ENCODE data around the gene STXBP6. TPM values are rescaled to one million over a fixed set of nuclear protein-coding genes. Genes with fewer than 3 reads are reported as not detected.

The STXBP6 gene
- total RNA-seq, 4 donors from 2014 or later = 4.4 to 19.9 (median 8.2) TPM

GRCh38 chr14:24954037-24954699 is 95.8 kb downstream of the STXBP6 start:
- TF ChIP-seq CTCF (IDR thresholded peaks at IDR 0.05) = no peak
- DNase-seq (ENCODE audit: low spot score) (no peak), ATAC-seq (ENCODE audit: low FRiP score) (no peak)

DNA sequence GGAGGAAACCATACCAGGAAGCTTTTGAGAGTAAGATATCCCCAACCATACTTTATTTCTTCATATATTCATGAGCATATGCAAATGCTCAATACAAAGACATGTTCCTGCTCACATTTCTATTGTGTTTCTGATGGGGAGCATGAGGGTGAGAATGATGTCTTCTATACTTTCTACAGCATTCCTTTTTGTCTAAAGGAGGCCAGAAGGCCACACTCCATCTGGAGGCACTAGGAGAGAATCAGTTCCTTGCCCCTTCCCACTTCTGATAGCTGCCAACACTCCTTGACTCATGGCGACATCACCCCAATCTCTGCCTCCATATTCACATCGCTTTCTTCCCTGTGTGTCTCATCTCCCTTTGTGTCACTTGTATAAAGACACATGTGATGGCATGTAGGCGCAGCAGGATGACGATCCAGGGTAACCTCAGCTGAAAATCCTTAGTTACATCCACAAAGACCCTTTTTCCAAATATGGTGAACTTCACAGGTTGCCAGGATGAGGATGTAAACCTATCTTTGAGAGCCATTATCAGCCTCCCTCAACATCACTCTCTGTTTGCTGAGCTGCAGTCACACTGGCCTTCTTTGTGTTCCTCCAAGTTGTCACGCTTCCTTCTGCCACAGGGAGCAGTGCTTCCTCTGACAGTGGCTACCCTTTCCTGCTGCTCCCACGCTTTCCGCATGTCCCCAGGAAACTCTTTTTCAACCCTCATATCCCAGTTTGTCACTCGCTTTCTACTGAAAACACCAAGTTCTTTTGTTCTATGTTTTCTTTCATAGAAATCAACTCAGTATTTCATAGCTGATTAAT is 96.9 kb downstream of the STXBP6 start:
- no peak for ATAC-seq (ENCODE audit: low FRiP score)
- no peak for TF ChIP-seq CTCF (IDR thresholded peaks at IDR 0.05)
- DNase-seq (ENCODE audit: low spot score) = no peak

GRCh38 chr14:24948261-24948847 is 101.6 kb downstream of the STXBP6 start:
- TF ChIP-seq CTCF (IDR thresholded peaks at IDR 0.05) = no peak
- no peak for DNase-seq (ENCODE audit: low spot score)
- ATAC-seq (ENCODE audit: low FRiP score) = no peak

GRCh38 chr14:24947131-24947530 is 102.8 kb downstream of the STXBP6 start:
- ATAC-seq (ENCODE audit: low FRiP score) (no peak), DNase-seq (ENCODE audit: low spot score) (no peak)
- TF ChIP-seq CTCF (IDR thresholded peaks at IDR 0.05) = no peak

- no peak for TF ChIP-seq CTCF (IDR thresholded peaks at IDR 0.05)
- DNase-seq (ENCODE audit: low spot score) (no peak), ATAC-seq (ENCODE audit: low FRiP score) (no peak)
Observed at GRCh38 chr14:24944800-24945199, 105.1 kb downstream of the STXBP6 start.

DNA sequence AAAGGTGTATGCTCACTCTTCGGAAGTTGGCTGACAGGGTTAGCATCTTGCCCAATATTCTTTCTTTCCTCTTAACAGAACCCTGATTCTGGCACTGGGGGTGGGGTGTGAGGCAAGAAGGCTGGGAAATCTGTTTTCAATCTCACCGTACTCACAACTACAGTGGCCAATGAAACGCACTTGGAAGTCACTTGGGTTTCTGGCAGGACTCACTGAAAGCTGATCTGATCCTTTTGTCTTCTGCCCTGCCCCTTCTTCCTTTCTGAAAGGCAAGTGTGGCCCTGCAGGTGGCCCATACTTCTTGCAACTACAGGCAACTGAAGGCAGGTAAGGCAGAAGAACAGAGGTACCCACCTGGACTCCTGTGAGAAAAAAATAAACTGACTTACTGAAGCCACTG is 106.9 kb downstream of the STXBP6 start:
- TF ChIP-seq CTCF (IDR thresholded peaks at IDR 0.05) = no peak
- ATAC-seq (ENCODE audit: low FRiP score) = peak; percentile 66
- DNase-seq (ENCODE audit: low spot score) = no peak
